H1 (cell line): ENCODE data around the gene WWC1. TPM values are rescaled to one million over a fixed set of nuclear protein-coding genes. Genes with fewer than 3 reads are reported as not detected.

Experiments used
- CTCF ChIA-PET: fragments of 300-600 bp; sonication (Branson Sonifier 250); formaldehyde crosslinking; loops from one replicate; lab custom pipeline; 2021; ENCODE audit not compliant: partially characterized antibody; lab: Charles Lee
- POLR2A ChIA-PET: fragments of 300-600 bp; sonication (Branson Sonifier 250); formaldehyde crosslinking; loops from one replicate; lab custom pipeline; 2021; ENCODE audit warnings: inconsistent platforms; ENCODE audit not compliant: partially characterized antibody; lab: Charles Lee
- DNase-seq, 2 experiments: peaks; one replicate each; pipeline versions ENCODE4 v3.0.0 to v3.0.0-alpha.2; 2010 to 2022; ENCODE audit warnings: low spot score in 2 of 2, low read depth in 1 of 2, mixed read lengths in 1 of 2
- FAIRE-seq: peaks from 2 replicates; lab custom pipeline; 2011; peaks lifted over from hg19 to GRCh38; lab: Jason Lieb, UNC
- H2AFZ ChIP-seq: 2 replicates; pipeline ENCODE4 v1.8.1; 2012; ENCODE audit warnings: low read length, inconsistent platforms
- H2AK5ac ChIP-seq: 2 replicates; pipeline ENCODE4 v1.6.1; 2013; ENCODE audit warnings: low read depth, low read length
- H2BK120ac ChIP-seq: replicated peaks from 2 replicates; pipeline ENCODE3; 2013; ENCODE audit warnings: low read depth, low read length, inconsistent platforms
- H2BK12ac ChIP-seq: 2 replicates; pipeline ENCODE4 v1.6.1; 2013; ENCODE audit warnings: low read depth, low read length
- H2BK15ac ChIP-seq: 2 replicates; pipeline ENCODE4 v1.6.1; 2013; ENCODE audit warnings: low read length
- H2BK20ac ChIP-seq: 2 replicates; pipeline ENCODE4 v1.6.1; 2013; ENCODE audit warnings: low read length
- H2BK5ac ChIP-seq: 2 replicates; pipeline ENCODE4 v1.6.1; 2013; ENCODE audit warnings: low read depth, low read length
- H3K14ac ChIP-seq: 2 replicates; pipeline ENCODE4 v1.6.1; 2013; ENCODE audit warnings: inconsistent platforms; ENCODE audit not compliant: insufficient read length
- H3K18ac ChIP-seq: 2 replicates; pipeline ENCODE4 v1.6.1; 2013; ENCODE audit warnings: low read length; ENCODE audit errors: extremely low read depth
- H3K23ac ChIP-seq: 2 replicates; pipeline ENCODE4 v1.6.1; 2013; ENCODE audit warnings: inconsistent platforms; ENCODE audit not compliant: insufficient read length
- H3K23me2 ChIP-seq: 2 replicates; pipeline ENCODE4 v1.6.1; 2013; ENCODE audit warnings: low read depth, low read length
- H3K27ac ChIP-seq: 2 replicates; pipeline ENCODE4 v1.6.1; 2011; ENCODE audit warnings: low read depth, low read length, inconsistent platforms
- H3K27me3 ChIP-seq, 4 experiments: replicated peaks in 1 of 4; 1 replicate in 1 of 4; 2 replicates in 3 of 4; pipeline versions ENCODE4 v1.6.1 to v1.8.1; 2011 to 2013; ENCODE audit warnings: low read length in 3 of 4, mild to moderate bottlenecking in 3 of 4, inconsistent platforms in 2 of 4, mixed read lengths in 2 of 4, moderate library complexity in 1 of 4; ENCODE audit not compliant: control insufficient read depth in 3 of 4, insufficient read depth in 3 of 4; ENCODE audit errors: extremely low read depth in 1 of 4
- H3K36me3 ChIP-seq, 4 experiments: 2 replicates each; pipeline versions ENCODE4 v1.6.1 to v1.8.1; 2011 to 2013; ENCODE audit warnings: mild to moderate bottlenecking in 4 of 4, low read length in 3 of 4, moderate library complexity in 2 of 4, control low read depth in 1 of 4, inconsistent platforms in 1 of 4; ENCODE audit not compliant: insufficient read depth in 4 of 4, control insufficient read depth in 2 of 4
- H3K4ac ChIP-seq: replicated peaks from 2 replicates; pipeline ENCODE3; 2013; ENCODE audit warnings: low read length, low read depth, mixed read lengths, inconsistent platforms; ENCODE audit not compliant: insufficient read length
- H3K4me1 ChIP-seq, 4 experiments: replicated peaks in 1 of 4; 1 replicate in 1 of 4; 2 replicates in 3 of 4; pipeline versions ENCODE4 v1.6.1 to v1.8.1; 2011 to 2013; ENCODE audit warnings: low read length in 3 of 4, inconsistent platforms in 2 of 4, mixed read lengths in 1 of 4; ENCODE audit not compliant: insufficient read depth in 4 of 4, control insufficient read depth in 3 of 4
- H3K4me2 ChIP-seq, 2 experiments: 2 replicates each; pipeline versions ENCODE4 v1.6.1 to v1.8.1; 2011 to 2013; ENCODE audit warnings: low read depth in 2 of 2, low read length in 2 of 2, control low read depth in 1 of 2, inconsistent platforms in 1 of 2, mild to moderate bottlenecking in 1 of 2; ENCODE audit not compliant: insufficient read depth in 1 of 2
- H3K4me3 ChIP-seq, 4 experiments: fragments of 200-600, 300-600 bp in 1 of 4; sonication (generic), shearing (Covaris generic), sonication (Bioruptor Twin) in 1 of 4; 2 replicates each; pipeline versions ENCODE4 v1.5.1 to v1.8.1; 2011 to 2016; ENCODE audit warnings: low read length in 4 of 4, low read depth in 3 of 4, control low read depth in 2 of 4, inconsistent platforms in 2 of 4, mild to moderate bottlenecking in 2 of 4, mixed read lengths in 1 of 4, moderate library complexity in 1 of 4; ENCODE audit not compliant: insufficient read depth in 2 of 4; ENCODE audit errors: extremely low read depth in 1 of 4
- H3K56ac ChIP-seq: replicated peaks from 2 replicates; pipeline ENCODE3; 2013; ENCODE audit warnings: low read depth, mild to moderate bottlenecking, mixed read lengths, low read length, inconsistent platforms; ENCODE audit not compliant: insufficient read length
- H3K79me1 ChIP-seq: 2 replicates; pipeline ENCODE4 v1.6.1; 2013; ENCODE audit warnings: low read depth, low read length, control low read depth
- H3K79me2 ChIP-seq, 2 experiments: 2 replicates each; pipeline versions ENCODE4 v1.6.1 to v1.8.1; 2012 to 2013; ENCODE audit warnings: low read length in 2 of 2, mild to moderate bottlenecking in 2 of 2, inconsistent platforms in 1 of 2; ENCODE audit not compliant: insufficient read depth in 2 of 2, control insufficient read depth in 1 of 2
- H3K9ac ChIP-seq, 4 experiments: replicated peaks in 1 of 4; 1 replicate in 1 of 4; 2 replicates in 3 of 4; pipeline versions ENCODE4 v1.6.1 to v1.8.1; 2011 to 2013; ENCODE audit warnings: low read depth in 3 of 4, low read length in 3 of 4, control low read depth in 2 of 4, mild to moderate bottlenecking in 2 of 4, moderate library complexity in 2 of 4, inconsistent platforms in 1 of 4; ENCODE audit errors: extremely low read depth in 1 of 4
- H3K9me3 ChIP-seq, 2 experiments: 2 replicates each; pipeline versions ENCODE4 v1.6.1 to v1.8.1; 2012 to 2013; ENCODE audit warnings: mild to moderate bottlenecking in 2 of 2, moderate library complexity in 2 of 2, control low read depth in 1 of 2, inconsistent platforms in 1 of 2, low read depth in 1 of 2, low read length in 1 of 2, mixed read lengths in 1 of 2; ENCODE audit not compliant: insufficient read depth in 2 of 2
- H4K20me1 ChIP-seq, 2 experiments: replicated peaks in 1 of 2; 2 replicates each; pipeline versions ENCODE3 to v1.8.1; 2011 to 2013; ENCODE audit warnings: inconsistent platforms in 2 of 2, low read length in 2 of 2, mild to moderate bottlenecking in 1 of 2; ENCODE audit not compliant: insufficient read depth in 2 of 2, control insufficient read depth in 1 of 2
- H4K5ac ChIP-seq: 2 replicates; pipeline ENCODE4 v1.6.1; 2013; ENCODE audit warnings: low read length, low read depth, mixed read lengths, inconsistent platforms; ENCODE audit not compliant: insufficient read length
- H4K8ac ChIP-seq: 2 replicates; pipeline ENCODE4 v1.8.0; 2013; ENCODE audit warnings: mild to moderate bottlenecking, moderate library complexity, low read length, inconsistent platforms; ENCODE audit not compliant: insufficient read depth; ENCODE audit errors: extremely low read depth
- H4K91ac ChIP-seq: replicated peaks from 2 replicates; pipeline ENCODE3; 2013; ENCODE audit warnings: low read length, mixed read lengths, inconsistent platforms; ENCODE audit not compliant: insufficient read length
- CBX8 ChIP-seq: fragments of 300-800, 300-1000 bp; sonication (generic); IDR thresholded peaks from 2 replicates; pipeline ENCODE4 v1.7.1; 2016; ENCODE audit warnings: low read depth, low read length, borderline replicate concordance
- KDM4A ChIP-seq: IDR thresholded peaks from one replicate; pipeline ENCODE4 v1.7.1; 2012; ENCODE audit warnings: low read depth, mild to moderate bottlenecking, moderate library complexity, low read length, inconsistent platforms; ENCODE audit not compliant: severe bottlenecking
- POU5F1 ChIP-seq: IDR thresholded peaks from 2 replicates; pipeline ENCODE4 v1.6.1; 2011; ENCODE audit warnings: low read depth, mild to moderate bottlenecking, low read length, moderate library complexity
- RAD21 ChIP-seq, 2 experiments: IDR thresholded peaks in 1 of 2; conservative IDR thresholded peaks in 1 of 2; 2 replicates each; pipeline ENCODE4 v1.6.1; 2011; ENCODE audit warnings: low read depth in 2 of 2, low read length in 2 of 2, improper control_type of control experiment in 1 of 2, inconsistent platforms in 1 of 2, mild to moderate bottlenecking in 1 of 2, moderate library complexity in 1 of 2
- RBBP5 ChIP-seq: IDR thresholded peaks from 2 replicates; pipeline ENCODE4 v1.7.1; 2012; ENCODE audit warnings: low read depth, mild to moderate bottlenecking, inconsistent platforms, low read length, moderate library complexity, borderline replicate concordance
- ZNF274 ChIP-seq: IDR thresholded peaks from 2 replicates; pipeline ENCODE4 v1.7.0; 2012; ENCODE audit warnings: low read length, borderline replicate concordance; ENCODE audit errors: extremely low read depth
- WGBS, 2 experiments: shearing (Covaris generic) in 1 of 2; methylation state at CpG; one replicate each; pipeline versions ENCODE4 v1.1.6 to v1.1.7; 2013 to 2015; ENCODE audit warnings: low lambda C conversion rate in 2 of 2, mixed read lengths in 2 of 2, inconsistent platforms in 1 of 2, low coverage in 1 of 2, missing lambda C conversion rate in 1 of 2; ENCODE audit not compliant: insufficient replicate concordance in 2 of 2, insufficient coverage in 1 of 2, insufficient read length in 1 of 2; ENCODE audit errors: extremely low coverage in 1 of 2, missing lambda C conversion rate in 1 of 2; 5-methylcytosine and 5-hydroxymethylcytosine counted together
- polyA plus RNA-seq, 7 experiments: library from polyadenylated mRNA; depleted of rRNA in 3 of 7; stranded (reverse) in 5 of 7; unstranded in 2 of 7; fragments of >200 nt in 5 of 7; fragments of 200-250 nt in 2 of 7; gene quantifications; 1 replicate in 5 of 7; 2 replicates in 1 of 7; 4 replicates in 1 of 7; pipeline versions ENCODE4 v1.2.1 to v1.2.3, GENCODE V29; 2011 to 2013; ENCODE audit warnings: missing spikeins in 2 of 7, mixed read lengths in 2 of 7
- total RNA-seq: library from RNA; stranded (reverse); fragmentation: NEBNext Ultra II Directional; extraction: Animal tissue kit (Norgen Biotek cat#: 25700); gene quantifications from 2 replicates; pipeline ENCODE4 v1.2.1, GENCODE V29; 2021

Gene WWC1
- total and polyA plus RNA-seq, 2 of the 8 experiments (the other 6 are each of a cell fraction or from before 2014, with no cell fraction given), result 16.4 to 41.1 TPM

GRCh38 chr5:168286386-168286785 lies 5.1 kb upstream of the WWC1 start:
- no peaks in the 10 kb centered on the region; a peak in 2 of 7 replicates for H3K27me3 ChIP-seq
- H3K56ac ChIP-seq, result no peak overlapping the region
- no peak overlapping the region for H2BK15ac ChIP-seq
- DNase-seq (peak in 1 of 2 experiments; percentile 71), FAIRE-seq (no peak)
- peaks cover 5% of the 10 kb centered on the region for H3K23me2 ChIP-seq
- H3K36me3 ChIP-seq, result no peaks in the 10 kb centered on the region
- H2AFZ ChIP-seq, result no peak overlapping the region; the same call in 1 of the 2 replicates
- peak overlapping the region; percentile 4; the same call in 1 of the 2 replicates for H3K18ac ChIP-seq
- peaks cover 4 to 16% (median 9%) of the 10 kb centered on the region in 4 experiments for H3K4me1 ChIP-seq
- no peak overlapping the region for H3K27ac ChIP-seq
- H3K4ac ChIP-seq, result no peak overlapping the region
- no peak overlapping the region for H3K4me3 ChIP-seq
- 0 out of 2 replicates have a peak overlapping the region, but pooled peaks have one; percentile 18 for H2BK20ac ChIP-seq
- H4K5ac ChIP-seq, result no peak overlapping the region
- H3K9me3 ChIP-seq, result no peaks in the 10 kb centered on the region
- peak overlapping the region; percentile 26 to 28; a peak in 2 of 4 replicates for H3K4me2 ChIP-seq
- H3K14ac ChIP-seq, result no peak overlapping the region
- H2BK5ac ChIP-seq, result no peak overlapping the region; the same call in 1 of the 2 replicates
- POLR2A ChIA-PET, result interaction anchor here (0.6 to 1.3 kb wide), 3 partner anchors 9 to 55 kb away, joined by 3 to 6 read pairs (median 3); no protein-coding TSS in a partner anchor
- no peak overlapping the region for H4K91ac ChIP-seq
- H3K9ac ChIP-seq, result peak overlapping the region in 1 of 4 experiments; percentile 14; a peak in 1 of 7 replicates
- no peaks in the 10 kb centered on the region for H3K79me1 ChIP-seq
- no peak overlapping the region for H4K8ac ChIP-seq
- no peaks in the 10 kb centered on the region for H3K79me2 ChIP-seq
- CTCF ChIA-PET, result interaction anchor here (0.8 to 2.1 kb wide), 8 partner anchors 10 to 135 kb away, joined by 3 to 9 read pairs (median 4); no protein-coding TSS in a partner anchor
- no peak overlapping the region for H2AK5ac ChIP-seq
- H2BK120ac ChIP-seq, result no peak overlapping the region
- WGBS, 2 experiments, result 37% methylated on average over 6 of the region's 6 CpGs; no CpG with 5 or more reads in 1 of the 2 experiments
- H2BK12ac ChIP-seq, result 0 out of 2 replicates have a peak overlapping the region, but pooled peaks have one; percentile 3
- TF ChIP-seq CBX8 (no peak), KDM4A (no peak), POU5F1 (no peak), RAD21 (IDR thresholded peaks at IDR 0.05 in 1 of 2, conservative IDR thresholded peaks at IDR 0.05 in 1 of 2; ENCODE audit: low read depth in 2 of 2, low read length in 2 of 2) (peak; percentile 4 to 8; a peak in 1 of 4 replicates), ZNF274 (no peak), RBBP5 (no peak)
- H3K23ac ChIP-seq, result no peak overlapping the region
- H4K20me1 ChIP-seq, result no peaks in the 10 kb centered on the region
